ENCODE measurements around the gene ORC3.
"Not testable (repeated sequence)": the region's sequence is repeated elsewhere in the genome, so short reads cannot be mapped to it uniquely, and the experiment has no call there.

ORC3 gene

GRCh38 chr6:87700397-87701343, 110.7 kb downstream of the ORC3 start:
- DNase-seq = peak; percentile 61

GRCh38 chr6:87701344-87701675, 111.4 kb downstream of the ORC3 start:
- DNase-seq = no peak

DNA sequence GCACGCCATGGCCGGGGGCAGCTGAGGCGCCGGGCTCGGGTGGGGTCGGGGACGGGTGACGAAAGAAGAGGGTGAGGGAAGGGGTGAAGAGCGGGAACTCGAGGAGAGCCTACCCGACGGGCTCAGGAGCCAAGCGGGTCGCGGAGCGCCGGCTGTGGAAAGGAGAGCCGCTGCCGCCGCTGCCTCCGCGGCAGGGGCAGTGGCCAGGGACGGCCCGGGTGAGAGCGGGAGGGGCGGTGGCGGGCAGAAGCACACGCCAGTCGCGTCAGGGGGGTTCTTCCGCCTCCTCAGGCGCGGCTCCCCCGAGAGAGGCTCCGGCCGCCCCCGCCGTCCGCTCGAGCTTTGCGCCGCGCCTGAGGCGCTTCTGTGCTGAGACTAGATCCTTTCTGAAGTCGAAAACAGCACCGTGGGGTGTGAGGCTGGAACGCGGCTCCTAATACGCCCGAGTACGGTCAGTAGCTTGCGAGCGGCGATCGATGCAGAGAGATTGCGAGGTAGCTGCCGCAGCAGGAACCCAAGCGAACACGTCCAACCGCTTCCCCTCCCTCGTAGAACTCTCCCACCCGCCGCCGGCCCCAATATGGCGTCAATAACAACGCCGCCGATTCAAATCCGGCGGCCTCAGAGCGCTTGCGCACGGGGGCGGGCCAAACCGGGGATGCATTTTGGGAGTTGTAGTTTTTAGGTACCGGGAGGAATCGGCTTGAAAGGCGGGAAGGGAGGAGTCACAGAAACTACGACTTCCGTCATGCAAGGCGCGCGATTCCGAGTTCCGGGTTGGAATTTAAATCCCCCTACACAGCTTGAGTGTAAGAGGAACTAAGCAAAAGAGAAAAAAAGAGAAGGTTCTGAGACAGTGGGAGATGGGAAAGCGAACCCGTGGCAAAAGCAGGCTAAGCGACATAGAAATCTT, 112.0 kb downstream of the ORC3 start, which contains the start of gene AKIRIN2:
AKIRIN2 (minus strand) TSS at position 558 of the 913 bp plus-strand sequence; CDS start at position 9, 549 bp downstream.
- DNase-seq = peak; percentile 99

GRCh38 chr6:87702589-87702945, 112.6 kb downstream of the ORC3 start:
- peak; percentile 54 for DNase-seq

DNA sequence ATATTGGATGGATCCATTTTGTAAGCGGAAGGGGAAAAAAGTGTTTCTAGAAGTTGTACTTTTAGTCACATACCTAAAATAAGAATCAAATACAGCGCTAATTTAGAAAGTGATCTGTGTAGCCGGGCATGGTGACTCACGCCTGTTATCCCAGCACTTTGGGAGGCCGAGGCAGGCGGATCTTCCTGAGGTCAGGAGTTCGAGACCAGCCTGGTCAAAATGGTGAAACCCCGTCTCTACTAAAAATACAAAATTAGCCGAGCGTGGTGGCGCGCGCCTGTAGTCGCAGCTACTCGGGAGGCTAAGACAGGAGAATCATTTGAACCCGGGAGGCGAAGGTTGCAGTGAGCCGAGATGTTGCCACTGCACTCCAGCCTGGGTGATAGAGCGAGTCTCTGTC, 113.1 kb downstream of the ORC3 start:
- not testable (repeated sequence) for DNase-seq

DNA sequence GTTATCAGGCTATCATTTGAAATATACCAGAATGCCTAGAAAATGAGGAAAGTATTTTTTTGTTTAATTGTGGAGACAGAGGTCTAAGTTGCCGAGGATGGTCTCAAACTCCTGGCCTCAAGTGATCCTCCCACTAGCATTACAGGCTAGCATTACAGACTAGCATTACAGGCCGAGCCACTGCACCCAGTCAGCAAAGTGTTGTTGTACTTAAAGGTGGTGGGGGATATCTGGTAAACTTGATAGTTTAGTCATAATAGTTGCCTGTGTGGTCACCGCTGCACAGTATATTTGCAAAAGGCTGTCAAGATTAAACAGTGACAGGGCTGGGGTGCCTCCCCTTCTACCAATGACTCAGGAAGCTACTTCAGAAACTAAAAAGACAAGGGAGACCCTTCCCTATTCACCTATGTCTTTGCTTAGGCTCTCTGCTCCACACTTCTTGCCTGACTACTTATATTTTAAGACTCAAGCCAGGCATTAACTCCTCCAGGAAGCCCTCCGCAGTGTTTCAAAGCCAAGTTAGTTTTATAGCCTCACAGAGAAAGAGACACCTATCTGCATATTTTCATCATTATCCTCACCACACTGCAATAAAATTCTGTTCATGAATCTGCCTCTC, 115.2 kb downstream of the ORC3 start:
- no peak for DNase-seq

DNA sequence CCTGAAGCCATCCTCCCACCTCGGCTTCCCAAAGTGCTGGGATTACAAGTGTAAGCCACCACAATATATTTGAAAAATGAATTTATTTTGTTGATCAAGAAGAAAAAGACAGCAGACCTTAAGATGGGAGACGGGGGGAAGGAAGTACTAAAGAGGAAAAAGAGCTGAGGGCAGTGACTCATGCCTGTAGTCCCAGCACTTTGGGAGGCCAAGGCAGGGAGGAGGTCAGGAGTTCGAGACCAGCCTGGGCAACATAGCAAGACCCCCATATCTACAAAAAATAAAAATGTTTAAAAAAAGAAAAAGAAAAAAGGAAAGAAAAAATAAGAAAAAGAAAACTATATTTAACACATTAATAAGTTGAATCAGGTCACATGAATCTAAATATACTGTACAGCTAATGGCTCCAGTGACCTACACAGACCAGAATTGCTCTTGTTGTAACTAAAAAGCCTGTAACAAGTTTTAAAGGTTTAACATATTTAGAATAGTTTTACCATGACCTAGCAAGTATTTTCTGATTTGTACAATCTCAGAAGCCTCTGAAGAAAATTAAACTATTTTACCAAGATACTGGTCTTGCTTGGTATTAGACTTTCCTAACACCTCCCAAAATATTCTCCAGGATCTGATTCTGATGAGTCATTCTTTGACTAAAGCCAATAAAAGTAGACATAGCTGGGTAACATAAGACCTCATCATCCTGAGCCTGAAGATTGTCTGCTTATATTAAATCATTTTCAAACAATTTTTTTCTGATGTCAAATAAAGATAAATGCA, 116.4 kb downstream of the ORC3 start:
- no peak for DNase-seq

DNA sequence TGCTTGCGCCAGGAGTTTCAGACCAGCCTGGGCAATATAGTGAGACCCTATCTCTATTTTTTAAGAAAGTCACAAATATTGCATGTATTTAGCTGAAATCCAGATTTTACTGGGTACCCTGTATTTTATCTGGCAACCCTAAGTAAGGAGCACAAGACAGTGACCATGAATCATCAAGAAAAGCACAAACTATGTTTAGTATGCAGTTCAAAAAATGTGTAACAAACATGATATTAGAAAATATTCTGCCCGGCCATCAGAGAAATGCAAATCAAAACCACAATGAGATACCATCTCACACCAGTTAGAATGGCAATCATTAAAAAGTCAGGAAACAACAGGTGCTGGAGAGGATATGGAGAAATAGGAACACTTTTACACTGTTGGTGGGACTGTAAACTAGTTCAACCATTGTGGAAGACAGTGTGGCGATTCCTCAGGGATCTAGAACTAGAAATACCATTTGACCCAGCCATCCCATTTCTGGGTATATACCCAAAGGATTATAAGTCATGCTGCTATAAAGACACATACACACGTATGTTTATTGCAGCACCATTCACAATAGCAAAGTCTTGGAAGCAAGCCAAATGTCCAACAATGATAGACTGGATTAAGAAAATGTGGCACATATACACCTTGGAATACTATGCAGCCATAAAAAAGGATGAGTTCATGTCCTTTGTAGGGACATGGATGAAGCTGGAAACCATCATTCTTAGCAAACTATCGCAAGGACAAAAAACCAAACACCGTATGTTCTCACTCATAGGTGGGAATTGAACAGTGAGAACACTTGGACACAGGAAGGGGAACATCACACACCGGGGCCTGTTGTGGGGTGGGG, 118.9 kb downstream of the ORC3 start:
- DNase-seq = not testable (repeated sequence)

GRCh38 chr6:87710090-87710489, 120.2 kb downstream of the ORC3 start:
- no peak for DNase-seq

GRCh38 chr6:87712713-87713112, 122.8 kb downstream of the ORC3 start:
- DNase-seq = not testable (repeated sequence)

GRCh38 chr6:87714093-87714842, 124.3 kb downstream of the ORC3 start:
- DNase-seq = no peak
